ENCODE measurements around the gene WHRN.

WHRN gene

GRCh38 chr9:114365194-114365593 is 140.1 kb downstream of the WHRN start:
- DNase-seq (ENCODE audit: low read depth) = no peak

- DNase-seq (ENCODE audit: low read depth) = peak; percentile 31
Observed at GRCh38 chr9:114364134-114365041, 140.9 kb downstream of the WHRN start.

- no peak for DNase-seq (ENCODE audit: low read depth)
Observed at GRCh38 chr9:114363424-114363823, 141.8 kb downstream of the WHRN start.

- DNase-seq (ENCODE audit: low read depth) = no peak
Observed at GRCh38 chr9:114362394-114362793, 142.9 kb downstream of the WHRN start.

- no peak for DNase-seq (ENCODE audit: low read depth)
Observed at GRCh38 chr9:114361542-114361941, 143.7 kb downstream of the WHRN start.

GRCh38 chr9:114359801-114360200 is 145.5 kb downstream of the WHRN start:
- no peak for DNase-seq (ENCODE audit: low read depth)

- DNase-seq (ENCODE audit: low read depth) = no peak
Observed at GRCh38 chr9:114357911-114358328, 147.4 kb downstream of the WHRN start.

- DNase-seq (ENCODE audit: low read depth) = no peak
Observed at GRCh38 chr9:114357360-114357759, 147.9 kb downstream of the WHRN start.

- no peak for DNase-seq (ENCODE audit: low read depth)
Observed at GRCh38 chr9:114356792-114357191, 148.5 kb downstream of the WHRN start.

GRCh38 chr9:114355821-114356220 is 149.5 kb downstream of the WHRN start:
- no peak for DNase-seq (ENCODE audit: low read depth)
